Adrenal gland (tissue), 12 donors: Measurements from ENCODE around the gene RASGRP2. TPM values are rescaled to one million over a fixed set of nuclear protein-coding genes. Genes with fewer than 3 reads are reported as not detected.

ENCODE experiments used
- DNase-seq, 7 donors: peaks; one replicate each; pipeline ENCODE4 v3.0.0-alpha.2; 2019 to 2020
- H3K27ac ChIP-seq, 5 donors: fragments of 200-600 bp; sonication (generic) in 4 of 5; 1 replicate in 3 of 5; 2 replicates in 2 of 5; pipeline versions ENCODE4 v1.5.1 to v1.8.0; 2016 to 2020; ENCODE audit warnings: mild to moderate bottlenecking in 1 of 5
- H3K27me3 ChIP-seq: fragments of 200-600 bp; 2 replicates; pipeline ENCODE4 v1.8.0; 2021
- H3K36me3 ChIP-seq, 2 donors: fragments of 200-600 bp; replicated peaks in 1 of 2; 1 replicate in 1 of 2; 2 replicates in 1 of 2; pipeline versions ENCODE4 v1.5.1 to v1.8.0; 2018 to 2022
- H3K4me1 ChIP-seq, 2 donors: fragments of 200-600 bp; replicated peaks in 1 of 2; 1 replicate in 1 of 2; 2 replicates in 1 of 2; pipeline versions ENCODE4 v1.5.1 to v1.8.0; 2018 to 2021
- H3K4me3 ChIP-seq, 4 donors: fragments of 200-600 bp; sonication (generic) in 3 of 4; one replicate each; pipeline ENCODE4 v1.5.1; 2016 to 2018
- H3K9me3 ChIP-seq, 3 donors: fragments of 200-600 bp; sonication (generic) in 1 of 3; replicated peaks in 1 of 3; 1 replicate in 2 of 3; 2 replicates in 1 of 3; pipeline versions ENCODE4 v1.5.1 to v1.8.0; 2016 to 2021
- POLR2A ChIP-seq, 2 donors: fragments of 450-650 bp; IDR thresholded peaks; one replicate each; pipeline ENCODE4 v1.6.1; 2017; ENCODE audit warnings: antibody characterized with exemption in 2 of 2, mild to moderate bottlenecking in 2 of 2, moderate library complexity in 1 of 2
- WGBS, 4 donors: extraction: QIAGEN DNeasy Blood & Tissue Kit in 2 of 4; methylation state at CpG; one replicate each; pipeline versions ENCODE4 v1.1.5 to v1.1.7; 2013 to 2017; 5-methylcytosine and 5-hydroxymethylcytosine counted together
- intact Hi-C, 2 donors: fragments of 100-400 bp; cut with DNase I; formaldehyde crosslinking; loops; one replicate each; pipeline versions ENCODE4 v1.14.1 to v1.15.0; 2022 to 2023
- polyA plus RNA-seq, 3 donors: library from polyadenylated mRNA; stranded (reverse); fragments of 200-250 nt in 2 of 3; fragments of 350-450 nt in 1 of 3; fragmentation: Illumina TruSeq in 1 of 3; extraction: RNeasy Lipid Tissue Mini Kit (QIAGEN cat#74804) in 1 of 3; gene quantifications; one replicate each; pipeline ENCODE4 v1.2.3, GENCODE V29; 2013 to 2014
- total RNA-seq, 9 donors: library from RNA; depleted of rRNA in 4 of 9; stranded (reverse); fragments of >200 nt in 4 of 9; fragments of 120-200 nt in 1 of 9; fragmentation: NEBNext Ultra II Directional in 1 of 9; extraction: Animal tissue kit (Norgen Biotek cat#: 25700) in 1 of 9; gene quantifications; one replicate each; pipeline versions ENCODE4 v1.1.0 to v1.2.4, GENCODE V29; 2013 to 2023
- TF ChIP-seq, protein P1 (sequence below), 6 experiments: fragments of 450-650 bp in 4 of 6; fragments of 200-600 bp in 2 of 6; sonication (generic) in 1 of 6; IDR thresholded peaks; 1 replicate in 5 of 6; 2 replicates in 1 of 6; pipeline versions ENCODE4 v1.5.1 to v1.8.0; 2016 to 2021; ENCODE audit warnings: antibody characterized with exemption in 6 of 6, mild to moderate bottlenecking in 2 of 6, moderate library complexity in 1 of 6
- donor health status: healthy with polysubstance abuse.
- donor health status: Bipolar disorder and iron deficiency.
- donor health status: DM: yes; HTN: yes; CAD: no.
- donor health status: DM: no; HTN: no; CAD: no.
- donor health status: DM: no; HTN: no; CAD: no.
- donor health status: DM: yes; HTN: yes; CAD: no.

RASGRP2 gene
- total and polyA plus RNA-seq, 12 donors, result 3.6 to 81.9 (median 12.3) TPM

GRCh38 chr11:64687643-64688533 is 56.1 kb downstream of the RASGRP2 start:
- TF ChIP-seq, protein P1, sequence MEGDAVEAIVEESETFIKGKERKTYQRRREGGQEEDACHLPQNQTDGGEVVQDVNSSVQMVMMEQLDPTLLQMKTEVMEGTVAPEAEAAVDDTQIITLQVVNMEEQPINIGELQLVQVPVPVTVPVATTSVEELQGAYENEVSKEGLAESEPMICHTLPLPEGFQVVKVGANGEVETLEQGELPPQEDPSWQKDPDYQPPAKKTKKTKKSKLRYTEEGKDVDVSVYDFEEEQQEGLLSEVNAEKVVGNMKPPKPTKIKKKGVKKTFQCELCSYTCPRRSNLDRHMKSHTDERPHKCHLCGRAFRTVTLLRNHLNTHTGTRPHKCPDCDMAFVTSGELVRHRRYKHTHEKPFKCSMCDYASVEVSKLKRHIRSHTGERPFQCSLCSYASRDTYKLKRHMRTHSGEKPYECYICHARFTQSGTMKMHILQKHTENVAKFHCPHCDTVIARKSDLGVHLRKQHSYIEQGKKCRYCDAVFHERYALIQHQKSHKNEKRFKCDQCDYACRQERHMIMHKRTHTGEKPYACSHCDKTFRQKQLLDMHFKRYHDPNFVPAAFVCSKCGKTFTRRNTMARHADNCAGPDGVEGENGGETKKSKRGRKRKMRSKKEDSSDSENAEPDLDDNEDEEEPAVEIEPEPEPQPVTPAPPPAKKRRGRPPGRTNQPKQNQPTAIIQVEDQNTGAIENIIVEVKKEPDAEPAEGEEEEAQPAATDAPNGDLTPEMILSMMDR (IDR thresholded peaks at IDR 0.05), result no peak
- no peak for TF ChIP-seq POLR2A (IDR thresholded peaks at IDR 0.05)
- Histone ChIP-seq H3K4me1 (peaks cover 0 to 18% of the 10 kb centered on the region in 2 donors), H3K27ac (peak overlapping the region in 1 of 5 donors; percentile 31), H3K4me3 (no peak overlapping the region), H3K36me3 (no peaks in the 10 kb centered on the region), H3K9me3 (no peaks in the 10 kb centered on the region), H3K27me3 (no peaks in the 10 kb centered on the region)
- peak in 2 of 7 donors; percentile 27 to 45 for DNase-seq
- 38 to 47% (median 43%) methylated on average over 19 of the region's 19 CpGs for WGBS, 4 donors
- intact Hi-C loops, result loop anchor here in 1 of 2 donors (5.0 kb wide), 1 partner anchor 34 kb away; the partner anchor contains the start of gene NRXN2

- Histone ChIP-seq H3K4me1 (peaks cover 0 to 18% of the 10 kb centered on the region in 2 donors), H3K9me3 (no peaks in the 10 kb centered on the region), H3K27me3 (no peaks in the 10 kb centered on the region), H3K27ac (no peak overlapping the region), H3K36me3 (no peaks in the 10 kb centered on the region), H3K4me3 (no peak overlapping the region)
- TF ChIP-seq, protein P1 (IDR thresholded peaks at IDR 0.05), result no peak
- TF ChIP-seq POLR2A (IDR thresholded peaks at IDR 0.05), result no peak
- intact Hi-C loops, result loop anchor here in 1 of 2 donors (5.0 kb wide), 1 partner anchor 35 kb away; the partner anchor contains the start of gene NRXN2
- 41 to 60% (median 47%) methylated on average over 4 to 6 of the region's 6 CpGs for WGBS, 4 donors
- peak in 6 of 7 donors; percentile 13 to 60 (median 36) for DNase-seq
Measured at GRCh38 chr11:64687204-64687603, 56.7 kb downstream of the RASGRP2 start.

DNA sequence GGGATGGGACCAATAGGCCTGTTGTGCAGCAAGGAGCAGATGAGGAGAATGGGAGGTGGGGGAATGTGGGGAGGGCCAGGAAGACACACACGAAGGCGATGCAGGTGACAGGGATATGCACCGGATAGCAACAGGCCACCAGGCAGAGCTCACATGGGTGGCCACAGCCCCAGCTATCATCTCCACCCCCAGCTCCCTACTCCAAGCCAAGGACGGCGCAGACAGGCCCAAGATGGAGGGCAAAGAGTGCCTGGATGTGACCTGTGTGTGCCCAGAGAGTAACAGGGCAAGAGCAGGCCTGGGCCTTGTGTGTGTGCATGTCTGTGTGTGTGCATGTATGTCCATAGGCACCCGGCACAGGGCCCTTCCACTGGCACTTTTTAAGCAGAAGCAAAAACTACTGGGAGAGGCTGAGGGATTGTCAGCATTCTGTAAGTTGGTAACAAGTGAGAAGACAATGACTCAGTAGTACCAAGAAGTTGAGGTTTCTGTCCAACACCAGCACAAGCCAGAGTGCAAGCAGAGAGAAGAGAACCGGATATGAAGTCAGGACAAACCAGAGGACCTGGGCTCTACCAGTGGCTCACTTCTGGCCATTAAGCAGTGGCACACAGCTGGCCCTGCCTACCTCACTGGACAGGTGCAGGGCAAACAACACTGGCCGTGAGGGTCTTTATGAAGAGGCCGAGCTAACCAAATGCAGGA is 57.3 kb downstream of the RASGRP2 start:
- TF ChIP-seq, protein P1 (IDR thresholded peaks at IDR 0.05), result no peak
- TF ChIP-seq POLR2A (IDR thresholded peaks at IDR 0.05), result no peak
- H3K9me3 ChIP-seq, result no peaks in the 10 kb centered on the region
- no peaks in the 10 kb centered on the region for H3K27me3 ChIP-seq
- H3K36me3 ChIP-seq, result no peaks in the 10 kb centered on the region
- 90 to 93% (median 91%) methylated on average over 8 to 9 of the region's 9 CpGs for WGBS, 4 donors
- no peak overlapping the region for H3K27ac ChIP-seq
- DNase-seq, result no peak
- peaks cover 0 to 18% of the 10 kb centered on the region in 2 donors for H3K4me1 ChIP-seq
- intact Hi-C loops, result loop anchor here in 1 of 2 donors (5.0 kb wide), 1 partner anchor 36 kb away; the partner anchor contains the start of gene NRXN2
- H3K4me3 ChIP-seq, result no peak overlapping the region

GRCh38 chr11:64685536-64685935 is 58.4 kb downstream of the RASGRP2 start:
- Histone ChIP-seq H3K27me3 (no peaks in the 10 kb centered on the region), H3K36me3 (no peaks in the 10 kb centered on the region), H3K9me3 (no peaks in the 10 kb centered on the region), H3K4me3 (no peak overlapping the region), H3K27ac (no peak overlapping the region), H3K4me1 (peaks cover 0 to 18% of the 10 kb centered on the region in 2 donors)
- no peak for DNase-seq
- TF ChIP-seq, protein P1 (IDR thresholded peaks at IDR 0.05), result no peak
- TF ChIP-seq POLR2A (IDR thresholded peaks at IDR 0.05), result no peak
- intact Hi-C loops, result loop anchor here in 1 of 2 donors (5.0 kb wide), 1 partner anchor 37 kb away; the partner anchor contains the start of gene NRXN2
- WGBS, 4 donors, result 89 to 93% (median 91%) methylated on average over 15 to 18 of the region's 18 CpGs
